Muscle of arm (tissue), 12 donors: ENCODE measurements around the gene BTBD2. TPM values are rescaled to one million over a fixed set of nuclear protein-coding genes. Genes with fewer than 3 reads are reported as not detected.
"Not testable (repeated sequence)": the region's sequence is repeated elsewhere in the genome, so short reads cannot be mapped to it uniquely, and the experiment has no call there.

ENCODE experiments used
- DNase-seq: peaks from one replicate; pipeline ENCODE4 v3.0.0-alpha.2; 2013
- polyA plus RNA-seq, 12 donors: library from polyadenylated mRNA; unstranded; fragments of 120-200 nt; gene quantifications; one replicate each; pipeline ENCODE4 v1.2.1, GENCODE V29; 2013; ENCODE audit not compliant: insufficient read length in 12 of 12

BTBD2 gene
- polyA plus RNA-seq, 12 donors: 51.2 to 83.3 (median 59.4) TPM; not detected in 1

DNA sequence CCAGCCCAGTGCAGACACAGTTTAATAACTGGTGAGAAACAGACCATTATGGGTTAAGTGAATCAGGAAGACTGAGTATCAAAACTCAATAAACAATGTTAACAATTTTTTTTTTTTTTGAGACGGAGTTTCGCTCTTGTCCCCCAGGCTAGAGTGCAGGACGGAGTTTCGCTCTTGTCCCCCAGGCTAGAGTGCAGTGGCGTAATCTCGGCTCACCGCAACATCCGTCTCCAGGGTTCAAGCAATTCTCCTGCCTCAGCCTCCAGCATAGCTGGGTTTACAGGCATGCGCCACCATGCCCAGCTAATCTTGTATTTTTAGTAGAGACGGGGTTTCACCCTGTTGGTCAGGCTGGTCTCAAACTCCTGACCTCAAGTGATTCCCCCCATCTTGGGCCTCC is 27.1 kb downstream of the BTBD2 start:
- DNase-seq: not testable (repeated sequence)

DNA sequence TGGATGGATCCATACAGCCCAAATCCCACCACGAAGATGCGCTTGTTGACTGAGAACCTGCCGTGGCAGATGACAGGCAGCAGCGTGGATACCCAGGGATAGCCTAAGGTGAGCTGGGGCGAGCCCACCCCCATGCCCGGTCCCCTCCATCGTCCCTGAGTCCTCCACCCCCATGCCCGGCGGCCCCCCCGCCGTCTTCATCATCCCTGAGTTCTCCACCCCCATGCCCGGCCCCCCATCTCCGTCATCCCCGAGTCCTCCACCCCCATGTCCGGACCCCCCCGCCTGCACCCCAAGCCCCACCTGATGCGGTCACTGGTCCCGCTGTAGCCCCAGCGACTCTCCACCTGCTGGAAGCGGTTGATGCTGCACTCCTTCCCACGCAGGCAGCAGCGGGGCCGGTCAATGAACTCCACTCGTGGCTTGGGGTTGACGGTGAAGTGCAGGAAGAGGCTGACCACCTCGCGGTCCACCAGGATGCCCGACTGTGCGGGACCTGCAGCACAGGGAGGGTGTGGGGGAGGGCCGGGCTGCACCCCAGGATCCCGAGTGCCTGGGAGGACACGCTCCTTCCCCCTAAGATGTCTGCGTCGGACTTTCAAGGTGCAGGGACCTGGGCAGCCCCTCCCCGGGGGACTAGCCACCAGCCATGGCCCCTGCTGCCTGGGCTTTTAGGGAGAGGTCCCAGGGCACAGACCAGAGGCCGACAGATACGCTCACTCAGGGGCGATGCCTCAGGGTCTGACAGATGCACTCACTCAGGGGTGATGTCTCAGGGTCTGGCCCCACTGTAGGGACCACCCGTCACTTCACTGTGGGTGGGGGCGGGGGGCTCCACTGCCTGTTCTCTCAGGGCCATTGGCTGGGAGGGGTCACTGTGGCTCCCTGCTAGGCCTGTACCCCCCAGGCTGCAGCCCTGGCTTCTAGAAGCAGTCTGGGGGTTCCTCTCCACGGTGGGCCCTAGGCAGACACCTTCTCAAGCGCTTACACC is 28.0 kb downstream of the BTBD2 start:
- no peak for DNase-seq

DNA sequence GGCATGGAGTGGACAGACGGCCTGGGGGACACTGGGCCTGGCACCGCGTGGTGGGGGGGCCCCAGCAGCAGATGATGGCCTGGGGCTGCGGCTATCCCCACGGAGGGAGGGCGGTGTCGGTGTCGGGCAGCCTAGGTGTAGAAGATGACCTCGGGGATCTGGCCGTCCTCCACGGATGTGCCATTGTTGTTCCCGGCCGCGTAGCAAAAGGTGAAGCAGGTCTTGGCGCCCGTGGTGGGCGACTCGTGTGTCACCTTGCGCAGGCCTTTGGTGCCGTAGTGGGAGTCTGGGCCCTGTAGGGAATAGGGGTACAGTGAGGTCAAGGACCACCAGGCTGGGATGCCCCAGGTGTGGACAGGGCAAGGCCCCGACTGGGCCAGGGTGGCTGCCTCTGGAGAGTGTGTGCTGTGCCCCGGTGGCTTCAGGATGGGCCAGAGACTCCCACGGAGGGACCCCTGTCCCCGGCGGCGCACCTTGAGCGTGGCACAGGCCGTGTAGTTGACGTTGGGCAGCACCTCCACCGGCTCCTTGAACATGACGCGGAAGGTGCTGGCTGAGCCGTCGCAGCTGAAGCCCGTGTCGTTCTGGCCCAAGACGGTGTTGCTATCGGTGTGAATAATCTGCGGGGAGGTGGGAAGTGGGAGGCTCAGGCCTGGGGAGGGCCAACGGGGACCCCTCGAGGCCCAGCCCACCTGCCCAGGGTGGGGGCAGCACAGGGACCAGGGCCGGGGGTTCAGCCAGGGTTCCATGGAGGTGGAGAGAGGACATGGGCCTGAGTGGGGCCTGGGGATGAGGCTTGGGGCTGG is 29.0 kb downstream of the BTBD2 start:
- DNase-seq: no peak

DNA sequence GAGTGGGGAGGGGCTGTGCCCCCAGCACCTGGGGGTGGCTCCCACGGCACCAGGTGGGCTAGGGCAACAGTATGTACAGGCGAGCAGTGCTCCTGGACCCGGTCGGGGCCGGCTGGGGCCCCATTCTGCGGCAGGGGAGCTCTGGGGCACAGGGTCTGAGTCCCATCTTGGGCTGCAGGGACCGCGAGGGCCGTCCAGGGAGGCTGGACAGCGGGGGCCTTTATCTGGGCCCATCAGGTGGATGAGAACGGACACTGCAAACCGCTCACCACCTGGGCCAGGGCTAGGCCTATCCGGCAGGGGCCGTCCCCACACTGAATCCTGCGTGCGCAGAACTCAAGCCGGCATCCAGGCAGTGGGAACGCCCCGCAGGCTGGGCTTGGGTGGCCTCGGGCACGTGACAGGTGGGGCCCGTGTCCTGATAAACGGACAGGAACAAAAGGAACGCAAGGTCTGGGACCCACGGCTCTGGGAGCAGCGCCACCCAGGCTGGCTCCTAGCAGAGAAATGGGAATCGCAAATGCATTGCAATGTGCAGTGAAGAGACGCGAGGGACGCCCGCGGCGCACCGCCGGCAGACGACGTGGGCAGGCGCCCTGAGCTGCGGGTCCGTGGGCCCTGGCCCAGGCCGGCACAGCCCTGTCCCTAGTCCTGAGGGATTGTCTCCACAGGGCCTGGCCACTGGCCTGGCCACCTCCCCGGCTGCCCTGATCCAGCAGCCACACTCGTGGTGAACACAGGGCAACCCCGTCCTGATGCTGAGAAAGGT is 29.7 kb downstream of the BTBD2 start:
- DNase-seq: no peak

DNA sequence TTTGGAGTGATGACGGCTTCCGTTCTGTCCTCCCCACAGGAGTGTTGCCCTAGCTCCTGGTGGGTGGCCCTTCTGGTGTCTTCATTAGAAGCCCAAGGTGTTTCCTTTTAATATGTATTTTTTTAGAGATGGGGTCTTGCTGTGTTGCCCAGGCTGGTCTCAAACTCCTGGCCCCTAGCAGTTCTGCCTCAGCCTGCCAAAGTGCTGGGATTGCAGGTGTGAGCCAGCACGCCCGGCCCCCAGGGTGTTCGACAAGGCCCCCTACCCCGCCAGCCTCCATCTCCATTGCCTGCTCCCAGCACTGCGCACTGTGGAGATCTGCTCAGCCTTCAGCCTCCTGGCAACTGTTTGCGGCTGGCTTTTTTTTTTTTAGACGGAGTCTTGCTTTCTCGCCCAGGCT is 31.2 kb downstream of the BTBD2 start:
- no peak for DNase-seq

DNA sequence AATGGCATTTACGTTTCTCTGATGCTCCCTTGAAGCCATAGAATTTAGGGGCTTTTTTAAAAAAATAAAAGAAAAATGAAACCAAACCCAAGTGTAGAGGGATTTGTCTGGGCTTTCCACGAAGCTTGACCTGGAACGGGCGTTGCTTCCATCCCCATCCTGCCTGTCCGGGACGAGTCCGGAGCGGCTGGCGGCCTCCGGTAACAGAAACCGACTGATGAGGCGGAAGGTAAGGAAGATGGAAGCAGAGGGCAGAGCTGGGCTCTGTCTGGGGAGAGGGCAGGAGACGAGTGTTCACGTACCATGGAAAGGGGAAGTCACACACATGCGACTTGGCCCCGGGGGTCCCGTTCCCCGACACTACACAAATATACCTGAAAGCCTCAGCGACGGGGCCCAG is 34.3 kb downstream of the BTBD2 start:
- no peak for DNase-seq

DNA sequence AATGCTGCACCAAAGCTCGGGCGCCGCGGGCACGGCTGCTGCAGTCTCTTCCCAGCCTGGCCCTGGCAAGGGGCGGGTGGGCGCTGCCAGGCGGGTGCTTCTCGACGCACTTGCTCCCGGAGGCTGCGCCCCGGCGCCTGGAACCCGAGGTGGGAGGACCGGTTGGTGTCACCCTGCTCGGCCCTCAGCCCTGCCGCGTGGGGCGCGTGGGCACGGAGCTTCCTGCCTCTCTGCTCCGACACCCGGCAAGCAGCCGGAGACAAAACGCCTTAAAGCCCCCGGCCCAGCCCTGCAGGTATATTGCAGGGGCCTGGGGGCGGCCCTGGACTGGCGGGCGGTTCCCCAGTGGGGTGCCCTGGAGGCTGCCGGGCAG is 34.7 kb downstream of the BTBD2 start:
- no peak for DNase-seq

DNA sequence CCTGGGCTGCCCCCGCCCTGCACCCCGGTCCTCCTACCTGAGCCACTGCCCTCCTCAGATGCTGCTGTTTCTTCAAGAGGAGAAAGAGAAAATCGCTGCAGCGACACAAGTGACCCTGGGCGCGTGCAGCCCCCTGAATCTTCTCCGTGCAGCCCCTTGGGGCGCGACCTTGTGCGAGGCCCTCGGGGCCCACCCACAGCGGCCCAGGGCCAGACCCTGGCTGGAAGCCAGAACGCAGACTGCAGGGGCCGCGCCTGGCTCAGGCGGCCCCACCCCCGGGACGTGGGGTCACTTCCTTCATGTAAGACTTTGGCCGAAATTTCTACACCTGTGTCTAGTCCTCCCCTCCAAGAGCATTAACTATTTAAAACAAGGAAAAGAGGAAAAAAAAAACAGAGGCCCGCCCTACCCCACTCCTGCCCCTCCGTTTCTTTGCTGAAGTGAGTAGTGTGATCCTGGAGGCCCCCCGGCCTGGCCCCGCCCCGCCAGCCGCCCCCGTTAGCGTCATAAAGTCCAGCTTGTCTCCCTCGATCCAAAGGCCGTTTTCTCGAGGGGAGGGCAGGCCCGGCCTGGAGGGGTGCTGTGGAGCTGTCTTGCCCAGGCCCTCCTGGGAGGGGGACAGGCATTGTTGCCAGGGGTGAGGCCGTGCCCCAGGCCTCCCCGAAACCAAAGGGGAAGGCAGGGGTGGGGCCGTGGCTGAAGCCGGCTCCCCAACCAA is 35.3 kb downstream of the BTBD2 start:
- no peak for DNase-seq

DNA sequence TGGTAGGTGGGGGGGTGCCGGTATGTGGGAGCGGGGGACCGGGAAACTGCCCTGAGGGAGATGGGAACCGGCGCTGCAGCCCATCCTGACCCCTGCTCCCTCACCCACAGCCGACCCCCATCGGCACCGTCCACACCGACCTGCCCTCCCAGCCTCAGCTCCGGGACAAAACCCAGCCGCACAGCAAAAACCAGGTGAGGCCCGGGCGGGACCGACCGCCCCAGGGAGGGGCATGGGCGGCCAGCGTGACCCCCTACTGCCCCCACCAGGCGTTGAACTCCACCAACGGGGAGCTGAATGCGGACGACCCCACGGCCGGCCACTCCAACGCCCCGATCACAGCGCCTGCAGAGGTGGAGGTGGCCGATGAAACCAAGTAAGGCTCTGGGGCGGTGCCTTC is 35.9 kb downstream of the BTBD2 start:
- DNase-seq: no peak

DNA sequence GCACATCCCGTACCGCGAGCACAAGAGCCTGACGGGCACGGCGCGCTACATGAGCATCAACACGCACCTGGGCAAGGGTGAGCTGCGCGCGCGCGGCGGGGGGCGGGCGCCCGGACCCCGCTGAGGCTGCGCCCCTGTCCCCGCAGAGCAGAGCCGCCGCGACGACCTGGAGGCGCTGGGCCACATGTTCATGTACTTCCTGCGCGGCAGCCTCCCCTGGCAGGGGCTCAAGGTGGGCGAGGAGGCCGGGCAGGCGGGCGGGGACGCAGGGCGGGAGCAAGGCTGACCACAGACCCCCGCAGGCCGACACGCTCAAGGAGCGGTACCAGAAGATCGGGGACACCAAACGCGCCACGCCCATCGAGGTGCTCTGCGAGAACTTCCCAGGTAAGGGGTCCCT is 36.5 kb downstream of the BTBD2 start:
- DNase-seq: no peak

DNA sequence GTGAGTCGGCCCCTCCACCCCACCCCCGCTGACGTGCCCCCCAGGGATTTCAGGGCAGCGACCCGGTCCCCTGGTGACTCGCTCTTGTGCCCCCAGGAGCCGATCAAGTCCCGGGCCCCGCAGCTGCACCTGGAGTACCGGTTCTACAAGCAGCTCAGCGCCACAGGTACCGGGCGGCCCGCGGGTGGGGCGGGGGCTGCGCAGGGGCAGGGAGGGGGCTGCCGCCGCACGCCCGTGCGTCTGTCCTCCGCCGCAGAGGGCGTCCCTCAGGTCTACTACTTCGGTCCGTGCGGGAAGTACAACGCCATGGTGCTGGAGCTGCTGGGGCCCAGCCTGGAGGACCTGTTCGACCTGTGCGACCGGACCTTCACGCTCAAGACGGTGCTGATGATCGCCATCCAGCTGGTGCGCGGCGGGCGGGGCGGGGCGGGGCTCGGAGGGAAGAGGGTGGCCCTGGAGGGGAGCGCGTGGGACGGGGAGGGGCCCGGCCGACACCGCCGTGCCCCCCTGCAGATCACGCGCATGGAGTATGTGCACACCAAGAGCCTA is 37.1 kb downstream of the BTBD2 start:
- DNase-seq: no peak

DNA sequence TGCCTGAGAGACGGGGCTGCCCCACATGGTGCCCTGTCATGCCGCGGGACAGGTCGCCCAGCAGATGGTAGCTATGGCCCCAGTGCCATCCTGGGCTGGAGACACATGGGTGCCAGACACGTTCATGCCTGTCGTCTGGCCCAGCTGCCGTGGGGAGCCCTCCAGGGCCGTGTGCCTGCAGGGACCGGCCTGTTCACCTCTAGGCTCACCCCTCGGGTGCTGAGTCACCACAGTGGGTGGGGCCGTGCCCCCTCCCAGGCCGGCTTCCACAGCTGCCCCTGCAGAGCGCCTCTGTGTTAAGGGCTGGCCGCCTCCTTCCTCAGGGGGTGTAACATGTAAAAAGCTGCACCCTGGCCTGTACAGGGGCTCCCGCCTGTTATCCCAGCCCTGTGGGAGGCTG is 38.4 kb downstream of the BTBD2 start:
- no peak for DNase-seq

DNA sequence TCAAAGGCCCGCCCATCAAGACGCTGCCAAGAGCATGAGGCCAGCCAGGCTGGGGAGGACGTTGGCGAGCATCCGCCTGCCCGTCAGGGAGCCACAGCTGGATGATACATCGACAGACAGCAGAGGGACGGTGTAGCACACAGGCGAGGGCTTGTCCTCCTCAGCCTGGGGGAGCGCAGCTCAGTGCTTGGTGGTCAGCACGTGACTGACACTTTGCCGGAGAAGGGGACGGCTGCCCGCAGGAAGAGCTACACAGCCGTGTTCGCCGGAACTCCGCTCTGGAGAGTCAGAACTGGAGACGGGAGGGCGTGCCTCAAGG is 40.4 kb downstream of the BTBD2 start:
- no peak for DNase-seq

DNA sequence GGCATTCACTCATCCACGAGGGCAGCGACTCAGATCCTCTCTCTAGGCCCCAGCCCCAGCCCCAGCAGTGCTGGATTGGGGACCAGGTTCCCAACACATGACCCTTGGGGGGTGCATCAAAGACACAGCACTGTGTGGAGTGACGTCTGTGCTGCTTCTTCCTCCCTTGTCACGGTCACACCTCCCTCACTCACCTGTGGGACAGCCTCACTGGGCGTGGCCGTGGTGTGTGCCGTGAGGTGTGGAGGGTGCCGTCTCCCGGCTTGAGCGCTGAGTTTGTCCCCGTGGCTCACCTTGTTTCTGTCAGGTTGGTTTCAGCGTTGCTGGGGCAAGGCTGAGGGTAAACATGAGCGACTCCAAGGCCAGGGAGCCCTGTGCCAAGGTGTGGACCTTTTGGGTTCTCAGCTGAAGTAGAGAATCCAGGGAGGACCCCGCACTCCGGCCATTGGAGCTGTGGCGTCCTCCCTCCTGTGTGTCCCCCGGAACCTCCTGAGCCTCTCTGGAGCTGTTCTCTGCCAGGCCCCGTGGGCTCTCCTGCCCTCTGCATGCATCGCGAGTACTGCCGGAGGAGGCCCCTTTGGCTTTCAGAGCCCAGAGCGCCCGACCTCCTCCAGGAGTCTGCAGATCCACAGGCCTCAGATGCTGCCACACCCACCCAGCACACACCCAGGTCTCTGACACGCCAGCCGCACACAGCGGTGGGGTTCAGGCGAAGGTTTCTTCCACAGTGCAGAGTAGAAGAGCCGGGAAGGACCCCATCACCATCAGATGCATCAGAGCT is 40.9 kb downstream of the BTBD2 start:
- DNase-seq: no peak

DNA sequence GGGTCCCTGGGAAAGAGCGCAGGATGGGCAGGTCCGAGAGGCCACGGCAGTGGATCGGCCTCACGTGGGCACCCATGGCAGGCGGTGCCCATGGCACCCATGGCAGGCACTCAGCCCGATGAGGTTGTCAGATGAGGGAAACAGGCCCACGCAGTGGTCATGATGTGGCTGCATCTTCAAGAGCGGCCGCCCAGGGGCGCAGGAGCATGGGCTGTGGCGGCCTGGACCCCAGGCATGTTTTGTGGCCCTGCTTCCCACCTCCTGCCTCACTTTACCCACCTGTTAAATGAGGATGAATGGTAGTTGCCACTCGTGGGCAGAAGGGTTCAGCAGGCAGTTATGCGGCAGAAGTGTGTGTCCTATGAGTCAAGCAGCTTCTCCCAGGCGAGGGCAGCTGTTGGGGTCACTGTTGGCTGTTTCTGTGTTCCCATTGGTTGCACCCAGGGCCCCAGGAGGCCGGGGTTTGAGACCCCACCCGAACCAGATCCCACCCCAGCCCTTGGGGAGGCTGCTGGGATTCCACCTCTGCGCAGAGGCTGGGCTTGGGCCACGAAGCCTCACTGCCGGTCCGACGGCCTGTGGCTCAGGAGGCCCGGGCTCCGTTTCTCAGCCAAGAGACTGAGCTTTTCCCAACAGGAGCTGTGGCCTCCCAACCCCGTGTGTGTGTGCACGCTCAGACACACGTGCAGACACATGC is 44.6 kb downstream of the BTBD2 start:
- DNase-seq: no peak

DNA sequence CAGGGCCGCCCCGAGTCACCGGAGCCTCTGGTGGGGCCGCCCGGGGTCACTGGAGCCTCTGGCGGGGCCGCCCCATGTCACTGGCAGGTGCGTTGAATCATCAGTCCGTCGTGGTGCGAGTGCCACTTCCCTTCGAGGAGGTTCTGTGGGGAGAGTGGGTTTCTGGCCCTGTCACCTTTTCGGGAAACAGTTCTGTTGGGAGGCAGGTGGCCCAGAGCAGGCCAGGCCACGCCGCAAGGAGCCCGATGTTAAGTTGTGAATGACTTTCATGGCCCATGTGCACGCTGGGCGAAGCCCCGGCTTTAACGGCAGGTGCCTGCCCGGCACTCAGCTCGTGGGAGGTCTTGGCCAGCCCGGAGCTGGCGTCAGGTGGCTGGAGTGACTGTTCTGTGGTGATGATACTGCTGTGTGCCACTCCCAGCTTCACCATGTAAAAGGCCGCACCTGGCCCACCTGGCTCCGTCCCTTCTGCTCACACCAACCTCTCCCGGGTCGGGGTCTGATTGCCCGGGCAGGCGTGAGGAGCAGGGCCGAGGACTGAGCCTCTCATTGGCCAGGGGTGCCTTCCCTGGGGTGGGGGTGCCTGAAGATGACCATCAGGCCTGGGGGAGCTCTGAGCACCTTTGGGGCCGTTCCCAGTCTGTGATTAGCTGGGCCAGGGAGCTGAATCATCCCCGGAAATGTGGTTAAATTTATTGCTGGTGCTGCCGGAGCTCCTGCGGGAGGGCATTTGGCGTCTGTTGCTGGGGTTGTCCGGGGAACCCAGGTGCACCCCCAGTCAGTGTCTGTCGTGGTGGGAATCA is 45.3 kb downstream of the BTBD2 start:
- no peak for DNase-seq

DNA sequence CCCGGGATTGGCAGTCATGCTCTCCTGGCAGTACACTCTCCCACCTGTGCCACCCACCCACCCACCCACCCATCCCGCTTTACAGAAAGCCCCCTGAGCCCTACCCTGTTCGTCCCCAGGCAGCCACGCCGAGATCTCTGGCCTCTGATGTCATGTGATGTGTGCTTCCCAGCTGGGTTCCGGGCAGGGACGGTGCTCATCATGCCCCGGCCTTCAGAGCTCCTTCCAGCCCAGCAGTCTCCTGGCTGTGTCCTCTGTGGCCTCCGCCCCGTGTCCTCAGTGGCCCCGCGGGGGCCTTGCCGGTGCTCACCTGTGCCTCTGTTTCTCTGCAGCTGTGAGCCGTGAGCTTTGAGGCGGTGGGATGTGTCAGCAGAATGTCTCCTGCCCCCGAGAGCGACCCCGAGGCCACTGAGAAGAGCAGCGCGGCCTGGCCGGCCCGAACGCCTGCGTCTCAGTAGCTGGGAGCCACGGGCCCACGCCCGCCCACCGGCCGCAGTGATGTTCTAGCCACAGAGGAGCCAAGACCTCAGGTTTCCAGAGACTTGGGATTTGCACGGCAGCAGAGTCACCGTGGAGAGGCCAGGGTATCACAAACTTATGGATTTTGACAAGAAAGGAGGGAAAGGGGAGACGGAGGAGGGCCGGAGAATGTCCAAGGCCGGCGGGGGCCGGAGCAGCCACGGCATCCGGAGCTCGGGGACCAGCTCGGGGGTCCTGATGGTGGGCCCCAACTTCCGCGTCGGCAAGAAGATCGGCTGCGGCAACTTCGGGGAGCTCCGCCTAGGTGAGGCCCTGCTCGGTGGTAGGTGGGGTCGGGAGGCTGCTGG is 46.1 kb downstream of the BTBD2 start:
- no peak for DNase-seq
